ENCODE results near the gene METTL22. TPM values are rescaled to one million over a fixed set of nuclear protein-coding genes. Genes with fewer than 3 reads are reported as not detected.

The METTL22 gene
- total and polyA plus RNA-seq, 2 donors (not counting 1 experiment from before 2014, with no cell fraction given): 49.5 to 62.9 TPM

GRCh38 chr16:8645141-8645521 lies 23.6 kb downstream of the METTL22 start:
- ChIA-PET CTCF (no interaction called here), POLR2A (no interaction called here)
- Histone ChIP-seq H3K27ac (ENCODE audit: low read length in 2 of 2) (peak overlapping the region in 1 of 2 donors; percentile 52), H4K20me1 (ENCODE audit: control insufficient read depth, insufficient read depth, low read length, poor library complexity, severe bottlenecking) (no peaks in the 10 kb centered on the region), H3K27me3 (replicated peaks in 1 of 4; ENCODE audit: control extremely low read depth in 1 of 4, control insufficient read depth in 3 of 4, insufficient read depth in 4 of 4, low read length in 3 of 4) (no peaks in the 10 kb centered on the region), H3K4me3 (ENCODE audit: control extremely low read depth in 1 of 5, extremely low read depth in 1 of 5, insufficient read depth in 1 of 5, low read depth in 2 of 5, low read length in 4 of 5) (peak overlapping the region in 1 of 5 experiments; percentile 54), H2AFZ (ENCODE audit: insufficient read depth, low read depth, low read length, poor library complexity, severe bottlenecking) (no peak overlapping the region), H3K4me2 (replicated peaks; ENCODE audit: low read depth, low read length, poor library complexity, severe bottlenecking) (peak overlapping the region; percentile 35), H3K4me1 (ENCODE audit: control insufficient read depth in 2 of 2, insufficient read depth in 2 of 2, low read length in 2 of 2) (peaks cover 5% of the 10 kb centered on the region in 2 donors), H3K9ac (ENCODE audit: low read length) (no peak overlapping the region), H3K79me2 (ENCODE audit: control insufficient read depth, insufficient read depth, low read length) (no peaks in the 10 kb centered on the region), H3K36me3 (replicated peaks in 1 of 2; ENCODE audit: control extremely low read depth in 1 of 2, control insufficient read depth in 1 of 2, extremely low read depth in 1 of 2, insufficient read depth in 2 of 2, low read length in 1 of 2) (peaks cover 4 to 62% of the 10 kb centered on the region in 2 experiments), H3K9me3 (ENCODE audit: control extremely low read depth in 1 of 3, control insufficient read depth in 2 of 3, insufficient read depth in 1 of 3, low read length in 2 of 3) (no peaks in the 10 kb centered on the region)
- DNase-seq (no peak), ATAC-seq (ENCODE audit: low read depth) (no peak)
- Mint-ChIP-seq H3K9me3 (ENCODE audit: insufficient read depth) (no peaks in the 10 kb centered on the region), H3K4me3 (no peak overlapping the region), H3K27me3 (no peaks in the 10 kb centered on the region), H3K4me1 (peaks cover 9% of the 10 kb centered on the region), H3K27ac (peak overlapping the region; percentile 35)
- TF ChIP-seq CTCF (IDR thresholded peaks at IDR 0.05): no peak
- no peak for TF ChIP-seq EZH2 (IDR thresholded peaks at IDR 0.05; ENCODE audit: borderline replicate concordance, insufficient read depth, low read depth, low read length, poor library complexity, severe bottlenecking)
- intact Hi-C loops (cut with micrococcal nuclease): no loop called here
- WGBS (ENCODE audit: insufficient coverage): 66% methylated on average over 7 of the region's 11 CpGs

- no peaks in the 10 kb centered on the region for H3K27me3 Mint-ChIP-seq
- Histone ChIP-seq H3K4me3 (ENCODE audit: control extremely low read depth in 1 of 5, extremely low read depth in 1 of 5, insufficient read depth in 1 of 5, low read depth in 2 of 5, low read length in 4 of 5) (no peak overlapping the region), H3K79me2 (ENCODE audit: control insufficient read depth, insufficient read depth, low read length) (no peaks in the 10 kb centered on the region), H3K4me2 (replicated peaks; ENCODE audit: low read depth, low read length, poor library complexity, severe bottlenecking) (no peak overlapping the region), H3K9me3 (ENCODE audit: control extremely low read depth in 1 of 3, control insufficient read depth in 2 of 3, insufficient read depth in 1 of 3, low read length in 2 of 3) (no peaks in the 10 kb centered on the region), H4K20me1 (ENCODE audit: control insufficient read depth, insufficient read depth, low read length, poor library complexity, severe bottlenecking) (no peaks in the 10 kb centered on the region), H3K9ac (ENCODE audit: low read length) (no peak overlapping the region), H2AFZ (ENCODE audit: insufficient read depth, low read depth, low read length, poor library complexity, severe bottlenecking) (no peak overlapping the region), H3K4me1 (ENCODE audit: control insufficient read depth in 2 of 2, insufficient read depth in 2 of 2, low read length in 2 of 2) (peaks cover 5% of the 10 kb centered on the region in 2 donors), H3K27ac (ENCODE audit: low read length in 2 of 2) (no peak overlapping the region), H3K36me3 (replicated peaks in 1 of 2; ENCODE audit: control extremely low read depth in 1 of 2, control insufficient read depth in 1 of 2, extremely low read depth in 1 of 2, insufficient read depth in 2 of 2, low read length in 1 of 2) (peaks cover 4 to 61% of the 10 kb centered on the region in 2 experiments), H3K27me3 (replicated peaks in 1 of 4; ENCODE audit: control extremely low read depth in 1 of 4, control insufficient read depth in 3 of 4, insufficient read depth in 4 of 4, low read length in 3 of 4) (no peaks in the 10 kb centered on the region)
- TF ChIP-seq CTCF (IDR thresholded peaks at IDR 0.05) (no peak), EZH2 (IDR thresholded peaks at IDR 0.05; ENCODE audit: borderline replicate concordance, insufficient read depth, low read depth, low read length, poor library complexity, severe bottlenecking) (no peak)
- CTCF ChIA-PET: no interaction called here
- ATAC-seq (ENCODE audit: low read depth) (no peak), DNase-seq (no peak)
- POLR2A ChIA-PET: no interaction called here
- H3K27ac Mint-ChIP-seq: no peak overlapping the region
- 86% methylated on average over 4 of the region's 13 CpGs for WGBS (ENCODE audit: insufficient coverage)
- no peaks in the 10 kb centered on the region for H3K9me3 Mint-ChIP-seq (ENCODE audit: insufficient read depth)
- peaks cover 9% of the 10 kb centered on the region for H3K4me1 Mint-ChIP-seq
- no peak overlapping the region for H3K4me3 Mint-ChIP-seq
- intact Hi-C loops (cut with micrococcal nuclease): no loop called here
Measured at GRCh38 chr16:8645831-8646230, 24.3 kb downstream of the METTL22 start.

All from B cell (primary cell).